ENCODE data around the gene PCBP3. TPM values are rescaled to one million over a fixed set of nuclear protein-coding genes. Genes with fewer than 3 reads are reported as not detected.

PCBP3 gene
- total RNA-seq, 1 donor from 2014 or later = 2.5 TPM

- Mint-ChIP-seq H3K27ac (ENCODE audit: unreplicated experiment) (no peak overlapping the region), H3K4me1 (ENCODE audit: unreplicated experiment) (no peaks in the 10 kb centered on the region), H3K4me3 (ENCODE audit: unreplicated experiment) (no peak overlapping the region), H3K27me3 (ENCODE audit: unreplicated experiment) (peaks cover 2% of the 10 kb centered on the region), H3K9me3 (ENCODE audit: unreplicated experiment) (no peaks in the 10 kb centered on the region), H3K36me3 (ENCODE audit: low read depth, unreplicated experiment) (no peaks in the 10 kb centered on the region)
- DNase-seq (ENCODE audit: low spot score) = no peak
- TF ChIP-seq, protein P1, sequence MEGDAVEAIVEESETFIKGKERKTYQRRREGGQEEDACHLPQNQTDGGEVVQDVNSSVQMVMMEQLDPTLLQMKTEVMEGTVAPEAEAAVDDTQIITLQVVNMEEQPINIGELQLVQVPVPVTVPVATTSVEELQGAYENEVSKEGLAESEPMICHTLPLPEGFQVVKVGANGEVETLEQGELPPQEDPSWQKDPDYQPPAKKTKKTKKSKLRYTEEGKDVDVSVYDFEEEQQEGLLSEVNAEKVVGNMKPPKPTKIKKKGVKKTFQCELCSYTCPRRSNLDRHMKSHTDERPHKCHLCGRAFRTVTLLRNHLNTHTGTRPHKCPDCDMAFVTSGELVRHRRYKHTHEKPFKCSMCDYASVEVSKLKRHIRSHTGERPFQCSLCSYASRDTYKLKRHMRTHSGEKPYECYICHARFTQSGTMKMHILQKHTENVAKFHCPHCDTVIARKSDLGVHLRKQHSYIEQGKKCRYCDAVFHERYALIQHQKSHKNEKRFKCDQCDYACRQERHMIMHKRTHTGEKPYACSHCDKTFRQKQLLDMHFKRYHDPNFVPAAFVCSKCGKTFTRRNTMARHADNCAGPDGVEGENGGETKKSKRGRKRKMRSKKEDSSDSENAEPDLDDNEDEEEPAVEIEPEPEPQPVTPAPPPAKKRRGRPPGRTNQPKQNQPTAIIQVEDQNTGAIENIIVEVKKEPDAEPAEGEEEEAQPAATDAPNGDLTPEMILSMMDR (IDR thresholded peaks at IDR 0.05; ENCODE audit: unreplicated experiment) = no peak
Observed at GRCh38 chr21:45870851-45871615, 227.5 kb downstream of the PCBP3 start.

DNA sequence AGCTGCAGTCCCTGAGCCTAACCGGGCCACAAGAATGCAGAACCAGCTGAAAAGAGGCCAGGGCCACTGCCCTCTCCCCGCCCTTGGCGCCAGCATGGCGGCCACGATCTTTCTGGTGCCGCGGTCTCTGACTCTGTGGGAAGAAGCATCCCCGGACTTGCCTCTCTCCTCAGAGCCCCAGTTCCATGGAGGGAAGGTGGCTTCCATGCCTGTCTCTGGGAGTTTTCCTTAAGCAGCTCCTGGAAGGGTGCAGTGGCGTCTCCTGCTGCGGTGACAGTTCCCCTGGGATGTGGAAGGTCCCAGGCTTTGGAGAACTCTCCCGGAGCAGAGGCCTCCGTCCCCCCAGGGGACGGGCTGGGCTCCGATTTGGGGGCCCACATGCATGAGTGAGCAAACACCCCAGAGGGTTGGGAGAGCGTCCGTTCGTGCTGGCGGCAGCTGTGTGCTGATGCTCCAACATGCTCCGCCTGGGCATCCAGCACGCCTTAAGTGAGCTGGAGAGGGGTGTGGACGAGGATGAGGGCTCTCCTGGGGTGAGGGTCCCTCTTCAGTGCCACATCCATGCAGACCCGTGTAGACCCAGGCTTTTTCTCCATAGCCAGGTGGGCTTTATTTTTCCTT is 228.2 kb downstream of the PCBP3 start:
- H3K36me3 Mint-ChIP-seq (ENCODE audit: low read depth, unreplicated experiment) = no peaks in the 10 kb centered on the region
- no peak overlapping the region for H3K27ac Mint-ChIP-seq (ENCODE audit: unreplicated experiment)
- no peaks in the 10 kb centered on the region for H3K9me3 Mint-ChIP-seq (ENCODE audit: unreplicated experiment)
- no peak for DNase-seq (ENCODE audit: low spot score)
- TF ChIP-seq, protein P1 (IDR thresholded peaks at IDR 0.05; ENCODE audit: unreplicated experiment) = no peak
- H3K4me3 Mint-ChIP-seq (ENCODE audit: unreplicated experiment) = no peak overlapping the region
- H3K4me1 Mint-ChIP-seq (ENCODE audit: unreplicated experiment) = no peaks in the 10 kb centered on the region
- H3K27me3 Mint-ChIP-seq (ENCODE audit: unreplicated experiment) = peaks cover 2% of the 10 kb centered on the region

GRCh38 chr21:45872471-45872870 is 228.9 kb downstream of the PCBP3 start:
- no peak overlapping the region for H3K27ac Mint-ChIP-seq (ENCODE audit: unreplicated experiment)
- H3K27me3 Mint-ChIP-seq (ENCODE audit: unreplicated experiment) = peaks cover 2% of the 10 kb centered on the region
- TF ChIP-seq, protein P1 (IDR thresholded peaks at IDR 0.05; ENCODE audit: unreplicated experiment) = no peak
- DNase-seq (ENCODE audit: low spot score) = no peak
- no peaks in the 10 kb centered on the region for H3K9me3 Mint-ChIP-seq (ENCODE audit: unreplicated experiment)
- no peaks in the 10 kb centered on the region for H3K36me3 Mint-ChIP-seq (ENCODE audit: low read depth, unreplicated experiment)
- no peaks in the 10 kb centered on the region for H3K4me1 Mint-ChIP-seq (ENCODE audit: unreplicated experiment)
- no peak overlapping the region for H3K4me3 Mint-ChIP-seq (ENCODE audit: unreplicated experiment)

DNA sequence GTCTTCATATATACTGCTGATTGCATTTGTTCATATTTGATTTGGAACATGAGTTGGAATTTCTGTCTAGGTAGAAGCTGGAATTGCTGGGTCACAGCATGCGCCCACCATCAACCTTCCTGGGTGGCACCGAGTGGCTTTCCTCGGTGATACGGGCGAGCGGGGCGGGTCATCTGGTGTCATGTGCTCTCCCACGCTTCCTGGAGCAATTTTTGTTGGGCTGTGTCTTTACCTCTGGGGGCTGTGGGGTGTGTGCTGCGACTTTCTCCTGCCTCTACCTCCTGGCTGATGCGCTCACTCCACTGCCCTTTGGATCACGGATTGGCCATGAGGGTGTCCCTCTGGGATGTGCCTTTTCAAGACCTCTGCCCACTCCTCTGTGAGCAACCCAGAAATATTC is 229.4 kb downstream of the PCBP3 start:
- Mint-ChIP-seq H3K9me3 (ENCODE audit: unreplicated experiment) (no peaks in the 10 kb centered on the region), H3K4me1 (ENCODE audit: unreplicated experiment) (no peaks in the 10 kb centered on the region), H3K36me3 (ENCODE audit: low read depth, unreplicated experiment) (no peaks in the 10 kb centered on the region), H3K4me3 (ENCODE audit: unreplicated experiment) (no peak overlapping the region), H3K27me3 (ENCODE audit: unreplicated experiment) (peaks cover 2% of the 10 kb centered on the region), H3K27ac (ENCODE audit: unreplicated experiment) (no peak overlapping the region)
- no peak for DNase-seq (ENCODE audit: low spot score)
- TF ChIP-seq, protein P1 (IDR thresholded peaks at IDR 0.05; ENCODE audit: unreplicated experiment) = no peak

DNA sequence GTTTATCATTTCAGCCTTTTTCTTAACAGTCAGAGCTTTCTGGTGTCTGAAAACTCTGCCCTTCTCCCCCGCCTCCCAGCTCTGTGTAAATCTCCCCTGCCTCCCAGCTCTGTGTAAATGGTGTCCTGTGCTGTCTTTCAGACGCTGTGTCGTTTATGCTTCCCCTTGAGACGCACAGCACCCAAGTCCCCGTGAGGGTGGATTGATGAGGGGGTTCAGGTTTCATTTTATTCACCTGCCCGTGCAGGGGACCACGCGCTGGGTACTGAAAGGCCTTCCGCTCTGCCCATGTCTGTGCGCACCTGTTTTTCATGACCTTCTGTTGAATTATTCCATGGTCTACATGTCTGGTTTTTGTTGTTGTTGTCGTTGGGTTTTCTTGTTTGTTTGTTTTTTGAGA is 229.9 kb downstream of the PCBP3 start:
- Mint-ChIP-seq H3K9me3 (ENCODE audit: unreplicated experiment) (no peaks in the 10 kb centered on the region), H3K36me3 (ENCODE audit: low read depth, unreplicated experiment) (no peaks in the 10 kb centered on the region), H3K27ac (ENCODE audit: unreplicated experiment) (no peak overlapping the region), H3K4me3 (ENCODE audit: unreplicated experiment) (peak overlapping the region; percentile 19), H3K4me1 (ENCODE audit: unreplicated experiment) (no peaks in the 10 kb centered on the region), H3K27me3 (ENCODE audit: unreplicated experiment) (peaks cover 2% of the 10 kb centered on the region)
- DNase-seq (ENCODE audit: low spot score) = no peak
- TF ChIP-seq, protein P1 (IDR thresholded peaks at IDR 0.05; ENCODE audit: unreplicated experiment) = no peak
